KMS-11 (cell line): Measurements from ENCODE around the gene MAML2.

Source experiments
- H2AFZ ChIP-seq: fragments of 200-600 bp; sonication (generic); 2 replicates; pipeline ENCODE4 v1.6.1; 2016; ENCODE audit warnings: antibody characterized with exemption, mixed run types, low read depth
- H3K27ac ChIP-seq: fragments of 200-600 bp; sonication (generic); 2 replicates; pipeline ENCODE4 v1.6.1; 2016; ENCODE audit warnings: mild to moderate bottlenecking, mixed run types
- H3K27me3 ChIP-seq: fragments of 200-600 bp; sonication (generic); 2 replicates; pipeline ENCODE4 v1.6.1; 2017; ENCODE audit warnings: mild to moderate bottlenecking, low read depth, mixed run types, moderate library complexity; ENCODE audit not compliant: insufficient read depth
- H3K36me3 ChIP-seq: fragments of 200-600 bp; sonication (generic); 2 replicates; pipeline ENCODE4 v1.6.1; 2017; ENCODE audit warnings: mild to moderate bottlenecking, mixed run types; ENCODE audit not compliant: insufficient read depth
- H3K4me1 ChIP-seq: fragments of 200-600 bp; sonication (generic); 2 replicates; pipeline ENCODE4 v1.6.1; 2016; ENCODE audit warnings: mild to moderate bottlenecking, low read depth, mixed run types; ENCODE audit not compliant: poor library complexity, severe bottlenecking
- H3K4me2 ChIP-seq: fragments of 200-600 bp; sonication (generic); 2 replicates; pipeline ENCODE4 v1.7.0; 2016; ENCODE audit warnings: mild to moderate bottlenecking, mixed run types
- H3K4me3 ChIP-seq: fragments of 200-600 bp; sonication (generic); IDR thresholded peaks from 2 replicates; pipeline ENCODE4 v1.6.1; 2017; ENCODE audit warnings: low read depth, low read length, mixed read lengths; ENCODE audit not compliant: insufficient read depth
- H3K79me2 ChIP-seq: fragments of 200-600 bp; sonication (generic); 2 replicates; pipeline ENCODE4 v1.6.1; 2016; ENCODE audit warnings: low read depth, mixed run types; ENCODE audit not compliant: insufficient read depth
- H3K9ac ChIP-seq: fragments of 200-600 bp; sonication (generic); 2 replicates; pipeline ENCODE4 v1.6.1; 2016; ENCODE audit warnings: mild to moderate bottlenecking, mixed run types
- H4K20me1 ChIP-seq: fragments of 200-600 bp; sonication (generic); 2 replicates; pipeline ENCODE4 v1.6.1; 2016; ENCODE audit warnings: mild to moderate bottlenecking, mixed run types; ENCODE audit not compliant: insufficient read depth
- TF ChIP-seq, protein P1 (sequence below): fragments of 200-600 bp; sonication (generic); conservative IDR thresholded peaks from 2 replicates; pipeline ENCODE4 v1.6.1; 2017; ENCODE audit warnings: low read depth, mild to moderate bottlenecking, antibody characterized with exemption, low read length, moderate library complexity, mixed read lengths

MAML2 gene

DNA sequence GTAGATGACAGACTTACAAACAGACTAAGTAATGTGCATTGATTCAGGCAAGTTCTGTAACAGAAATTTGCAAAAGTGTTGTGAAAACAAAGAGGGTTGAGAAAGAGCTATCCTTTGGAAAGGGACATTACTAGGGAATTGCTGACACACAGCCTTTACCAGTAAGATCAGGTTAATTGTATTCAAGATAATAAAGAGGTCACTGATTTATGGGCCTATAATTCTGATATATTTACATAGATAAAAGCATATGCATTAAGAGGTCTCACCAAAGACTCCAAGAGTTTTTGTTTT lies 138.7 kb downstream of the MAML2 start:
- Histone ChIP-seq H2AFZ (no peak overlapping the region), H3K9ac (no peak overlapping the region), H3K27ac (no peak overlapping the region), H4K20me1 (no peaks in the 10 kb centered on the region), H3K4me1 (no peaks in the 10 kb centered on the region), H3K36me3 (no peaks in the 10 kb centered on the region), H3K4me3 (no peak overlapping the region), H3K27me3 (no peaks in the 10 kb centered on the region), H3K4me2 (no peak overlapping the region), H3K79me2 (no peaks in the 10 kb centered on the region)
- TF ChIP-seq, protein P1, sequence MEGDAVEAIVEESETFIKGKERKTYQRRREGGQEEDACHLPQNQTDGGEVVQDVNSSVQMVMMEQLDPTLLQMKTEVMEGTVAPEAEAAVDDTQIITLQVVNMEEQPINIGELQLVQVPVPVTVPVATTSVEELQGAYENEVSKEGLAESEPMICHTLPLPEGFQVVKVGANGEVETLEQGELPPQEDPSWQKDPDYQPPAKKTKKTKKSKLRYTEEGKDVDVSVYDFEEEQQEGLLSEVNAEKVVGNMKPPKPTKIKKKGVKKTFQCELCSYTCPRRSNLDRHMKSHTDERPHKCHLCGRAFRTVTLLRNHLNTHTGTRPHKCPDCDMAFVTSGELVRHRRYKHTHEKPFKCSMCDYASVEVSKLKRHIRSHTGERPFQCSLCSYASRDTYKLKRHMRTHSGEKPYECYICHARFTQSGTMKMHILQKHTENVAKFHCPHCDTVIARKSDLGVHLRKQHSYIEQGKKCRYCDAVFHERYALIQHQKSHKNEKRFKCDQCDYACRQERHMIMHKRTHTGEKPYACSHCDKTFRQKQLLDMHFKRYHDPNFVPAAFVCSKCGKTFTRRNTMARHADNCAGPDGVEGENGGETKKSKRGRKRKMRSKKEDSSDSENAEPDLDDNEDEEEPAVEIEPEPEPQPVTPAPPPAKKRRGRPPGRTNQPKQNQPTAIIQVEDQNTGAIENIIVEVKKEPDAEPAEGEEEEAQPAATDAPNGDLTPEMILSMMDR, result no peak

GRCh38 chr11:96203567-96204365 lies 139.2 kb downstream of the MAML2 start:
- Histone ChIP-seq H2AFZ (no peak overlapping the region), H3K27ac (no peak overlapping the region), H3K79me2 (no peaks in the 10 kb centered on the region), H3K4me1 (no peaks in the 10 kb centered on the region), H3K4me3 (no peak overlapping the region), H4K20me1 (no peaks in the 10 kb centered on the region), H3K9ac (no peak overlapping the region), H3K36me3 (no peaks in the 10 kb centered on the region), H3K27me3 (no peaks in the 10 kb centered on the region), H3K4me2 (no peak overlapping the region)
- TF ChIP-seq, protein P1, result no peak

- Histone ChIP-seq H3K4me3 (no peak overlapping the region), H3K9ac (no peak overlapping the region), H3K27me3 (no peaks in the 10 kb centered on the region), H3K4me2 (no peak overlapping the region), H3K36me3 (no peaks in the 10 kb centered on the region), H3K27ac (no peak overlapping the region), H2AFZ (no peak overlapping the region), H3K79me2 (no peaks in the 10 kb centered on the region), H4K20me1 (no peaks in the 10 kb centered on the region), H3K4me1 (no peaks in the 10 kb centered on the region)
- TF ChIP-seq, protein P1, result no peak
Measured at GRCh38 chr11:96200243-96200642, 142.8 kb downstream of the MAML2 start.

DNA sequence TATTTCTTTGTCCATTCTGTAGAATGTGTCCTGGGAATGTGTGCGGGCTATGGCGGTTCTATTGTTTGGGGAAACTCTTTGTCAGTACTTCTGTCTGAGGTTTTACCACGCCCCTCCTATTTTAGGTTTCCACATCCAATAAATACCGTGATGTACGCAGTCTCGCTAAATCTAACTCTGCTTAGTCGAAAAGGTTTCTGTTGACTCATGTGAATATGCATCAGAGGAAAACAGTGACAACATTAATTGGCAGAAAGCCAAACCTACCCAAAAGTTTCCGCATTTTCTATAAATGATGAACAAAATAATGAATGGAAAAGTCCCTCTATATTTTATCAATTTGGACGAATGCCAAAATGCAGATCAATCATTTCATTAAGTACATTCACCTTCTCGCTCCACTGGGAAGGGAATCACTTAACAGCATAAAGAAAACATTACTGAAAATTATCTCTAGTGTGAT lies 143.4 kb downstream of the MAML2 start:
- Histone ChIP-seq H3K4me2 (no peak overlapping the region), H3K27ac (no peak overlapping the region), H3K4me1 (no peaks in the 10 kb centered on the region), H3K79me2 (no peaks in the 10 kb centered on the region), H3K27me3 (no peaks in the 10 kb centered on the region), H3K9ac (no peak overlapping the region), H3K4me3 (no peak overlapping the region), H2AFZ (no peak overlapping the region), H3K36me3 (no peaks in the 10 kb centered on the region), H4K20me1 (no peaks in the 10 kb centered on the region)
- TF ChIP-seq, protein P1, result no peak
